Measurements from ENCODE around the gene SIAE.

- TF ChIP-seq CTCF (IDR thresholded peaks at IDR 0.05), result no peak
- no peak for TF ChIP-seq POLR2A (IDR thresholded peaks at IDR 0.05)
Measured at GRCh38 chr11:124674168-124674517, 604 bp upstream of the SIAE start.

Measured in testis (tissue), 2 donors.